Measurements from ENCODE around the gene SAPCD2. TPM values are rescaled to one million over a fixed set of nuclear protein-coding genes. Genes with fewer than 3 reads are reported as not detected.

The SAPCD2 gene
- total RNA-seq, 1 experiment from 2014 or later: 15.7 TPM

DNA sequence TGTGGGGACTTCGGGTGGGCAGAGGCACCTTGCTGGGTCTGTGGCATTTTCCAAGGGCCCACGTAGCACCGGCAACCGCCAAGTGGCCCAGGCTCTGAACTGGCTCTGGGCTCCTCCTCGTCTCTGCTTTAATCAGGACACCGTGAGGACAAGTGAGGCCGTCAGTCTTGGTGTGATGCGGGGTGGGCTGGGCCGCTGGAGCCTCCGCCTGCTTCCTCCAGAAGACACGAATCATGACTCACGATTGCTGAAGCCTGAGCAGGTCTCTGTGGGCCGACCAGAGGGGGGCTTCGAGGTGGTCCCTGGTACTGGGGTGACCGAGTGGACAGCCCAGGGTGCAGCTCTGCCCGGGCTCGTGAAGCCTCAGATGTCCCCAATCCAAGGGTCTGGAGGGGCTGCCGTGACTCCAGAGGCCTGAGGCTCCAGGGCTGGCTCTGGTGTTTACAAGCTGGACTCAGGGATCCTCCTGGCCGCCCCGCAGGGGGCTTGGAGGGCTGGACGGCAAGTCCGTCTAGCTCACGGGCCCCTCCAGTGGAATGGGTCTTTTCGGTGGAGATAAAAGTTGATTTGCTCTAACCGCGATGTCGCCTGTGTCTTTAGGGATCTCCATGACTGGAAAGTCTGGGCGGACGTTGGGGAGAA lies 38.4 kb upstream of the SAPCD2 start:
- Mint-ChIP-seq H3K9me3 (ENCODE audit: unreplicated experiment) (no peaks in the 10 kb centered on the region), H3K4me3 (ENCODE audit: unreplicated experiment) (no peak overlapping the region), H3K27ac (ENCODE audit: low read depth, unreplicated experiment) (no peak overlapping the region), H3K4me1 (ENCODE audit: insufficient read depth, unreplicated experiment) (no peaks in the 10 kb centered on the region), H3K27me3 (ENCODE audit: insufficient read depth, unreplicated experiment) (no peaks in the 10 kb centered on the region), H3K36me3 (ENCODE audit: insufficient read depth, unreplicated experiment) (peaks cover 28% of the 10 kb centered on the region)
- BruUV-seq (replicated peaks): no TSS peak
- no peak for DNase-seq (ENCODE audit: unreplicated experiment)
- intact Hi-C loops (cut with micrococcal nuclease): no loop called here
- POLR2A ChIA-PET: interaction anchor here (0.7 to 1.2 kb wide), 2 partner anchors 17 to 64 kb away, joined by 3 read pairs; no protein-coding TSS in a partner anchor
- CTCF ChIA-PET: interaction anchor here (0.7 to 0.8 kb wide), 2 partner anchors 11 to 513 kb away, joined by 3 read pairs; no protein-coding TSS in a partner anchor
- TF ChIP-seq, protein P1, sequence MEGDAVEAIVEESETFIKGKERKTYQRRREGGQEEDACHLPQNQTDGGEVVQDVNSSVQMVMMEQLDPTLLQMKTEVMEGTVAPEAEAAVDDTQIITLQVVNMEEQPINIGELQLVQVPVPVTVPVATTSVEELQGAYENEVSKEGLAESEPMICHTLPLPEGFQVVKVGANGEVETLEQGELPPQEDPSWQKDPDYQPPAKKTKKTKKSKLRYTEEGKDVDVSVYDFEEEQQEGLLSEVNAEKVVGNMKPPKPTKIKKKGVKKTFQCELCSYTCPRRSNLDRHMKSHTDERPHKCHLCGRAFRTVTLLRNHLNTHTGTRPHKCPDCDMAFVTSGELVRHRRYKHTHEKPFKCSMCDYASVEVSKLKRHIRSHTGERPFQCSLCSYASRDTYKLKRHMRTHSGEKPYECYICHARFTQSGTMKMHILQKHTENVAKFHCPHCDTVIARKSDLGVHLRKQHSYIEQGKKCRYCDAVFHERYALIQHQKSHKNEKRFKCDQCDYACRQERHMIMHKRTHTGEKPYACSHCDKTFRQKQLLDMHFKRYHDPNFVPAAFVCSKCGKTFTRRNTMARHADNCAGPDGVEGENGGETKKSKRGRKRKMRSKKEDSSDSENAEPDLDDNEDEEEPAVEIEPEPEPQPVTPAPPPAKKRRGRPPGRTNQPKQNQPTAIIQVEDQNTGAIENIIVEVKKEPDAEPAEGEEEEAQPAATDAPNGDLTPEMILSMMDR (IDR thresholded peaks at IDR 0.05; ENCODE audit: unreplicated experiment): no peak

DNA sequence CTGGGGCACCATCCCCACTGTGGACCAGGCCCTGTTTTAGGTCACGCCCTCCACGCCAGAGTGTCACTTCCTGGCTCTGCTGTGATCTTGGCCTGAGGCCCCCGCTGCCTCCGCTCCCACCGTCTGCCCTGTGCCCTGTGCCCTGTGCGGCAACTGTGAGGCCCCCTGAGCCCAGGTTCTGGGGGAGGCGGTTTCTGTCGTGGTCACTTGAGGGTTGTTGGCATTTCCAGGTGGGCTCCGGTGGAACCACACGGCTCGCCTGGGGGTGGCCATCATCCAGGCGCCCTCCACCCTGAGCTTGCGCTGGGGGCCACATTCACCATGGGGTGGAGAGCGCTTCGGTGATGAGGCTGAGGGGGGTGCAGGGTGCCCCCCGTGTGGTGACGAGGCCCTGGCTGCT lies 37.6 kb upstream of the SAPCD2 start:
- DNase-seq (ENCODE audit: unreplicated experiment): no peak
- CTCF ChIA-PET: no interaction called here
- Mint-ChIP-seq H3K4me1 (ENCODE audit: insufficient read depth, unreplicated experiment) (no peaks in the 10 kb centered on the region), H3K27ac (ENCODE audit: low read depth, unreplicated experiment) (no peak overlapping the region), H3K9me3 (ENCODE audit: unreplicated experiment) (no peaks in the 10 kb centered on the region), H3K27me3 (ENCODE audit: insufficient read depth, unreplicated experiment) (no peaks in the 10 kb centered on the region), H3K36me3 (ENCODE audit: insufficient read depth, unreplicated experiment) (peaks cover 28% of the 10 kb centered on the region), H3K4me3 (ENCODE audit: unreplicated experiment) (no peak overlapping the region)
- intact Hi-C loops (cut with micrococcal nuclease): no loop called here
- TF ChIP-seq, protein P1 (IDR thresholded peaks at IDR 0.05; ENCODE audit: unreplicated experiment): no peak
- no TSS peak for BruUV-seq (replicated peaks)
- POLR2A ChIA-PET: interaction anchor here (0.7 to 1.2 kb wide), 2 partner anchors 16 to 65 kb away, joined by 3 read pairs; no protein-coding TSS in a partner anchor

DNA sequence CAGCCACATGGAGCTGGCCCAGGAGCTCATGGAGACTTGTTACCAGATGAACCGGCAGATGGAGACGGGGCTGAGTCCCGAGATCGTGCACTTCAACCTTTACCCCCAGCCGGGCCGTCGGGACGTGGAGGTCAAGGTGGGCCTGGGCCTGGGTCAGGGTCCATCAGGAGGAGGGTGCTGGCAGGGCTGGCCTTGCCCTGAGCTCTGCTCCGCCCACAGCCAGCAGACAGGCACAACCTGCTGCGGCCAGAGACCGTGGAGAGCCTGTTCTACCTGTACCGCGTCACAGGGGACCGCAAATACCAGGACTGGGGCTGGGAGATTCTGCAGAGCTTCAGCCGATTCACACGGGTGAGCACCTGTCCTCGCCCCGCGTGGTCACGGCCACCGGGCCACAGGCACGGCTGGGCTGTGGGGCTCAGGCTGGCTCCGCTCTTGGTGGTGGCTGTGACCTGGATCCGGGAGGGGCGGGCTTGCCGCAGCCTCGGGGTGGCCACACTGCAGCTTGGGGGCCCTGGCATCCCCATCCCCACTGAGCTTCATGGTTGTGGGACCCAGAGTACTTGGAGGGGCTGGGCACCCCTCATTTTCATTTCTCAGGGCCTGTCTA lies 37.1 kb upstream of the SAPCD2 start:
- Mint-ChIP-seq H3K27ac (ENCODE audit: low read depth, unreplicated experiment) (no peak overlapping the region), H3K4me3 (ENCODE audit: unreplicated experiment) (no peak overlapping the region), H3K36me3 (ENCODE audit: insufficient read depth, unreplicated experiment) (peaks cover 28% of the 10 kb centered on the region), H3K27me3 (ENCODE audit: insufficient read depth, unreplicated experiment) (no peaks in the 10 kb centered on the region), H3K4me1 (ENCODE audit: insufficient read depth, unreplicated experiment) (no peaks in the 10 kb centered on the region), H3K9me3 (ENCODE audit: unreplicated experiment) (no peaks in the 10 kb centered on the region)
- CTCF ChIA-PET: interaction anchor here (0.6 to 1.5 kb wide), 4 partner anchors 18 to 346 kb away, joined by 3 to 6 read pairs (median 3); no protein-coding TSS in a partner anchor
- POLR2A ChIA-PET: interaction anchor here (1.0 kb wide), 1 partner anchor 21 kb away, joined by 4 read pairs; the partner anchor contains the start of gene MAN1B1
- TF ChIP-seq, protein P1 (IDR thresholded peaks at IDR 0.05; ENCODE audit: unreplicated experiment): no peak
- DNase-seq (ENCODE audit: unreplicated experiment): no peak
- intact Hi-C loops (cut with micrococcal nuclease): no loop called here
- no TSS peak for BruUV-seq (replicated peaks)

DNA sequence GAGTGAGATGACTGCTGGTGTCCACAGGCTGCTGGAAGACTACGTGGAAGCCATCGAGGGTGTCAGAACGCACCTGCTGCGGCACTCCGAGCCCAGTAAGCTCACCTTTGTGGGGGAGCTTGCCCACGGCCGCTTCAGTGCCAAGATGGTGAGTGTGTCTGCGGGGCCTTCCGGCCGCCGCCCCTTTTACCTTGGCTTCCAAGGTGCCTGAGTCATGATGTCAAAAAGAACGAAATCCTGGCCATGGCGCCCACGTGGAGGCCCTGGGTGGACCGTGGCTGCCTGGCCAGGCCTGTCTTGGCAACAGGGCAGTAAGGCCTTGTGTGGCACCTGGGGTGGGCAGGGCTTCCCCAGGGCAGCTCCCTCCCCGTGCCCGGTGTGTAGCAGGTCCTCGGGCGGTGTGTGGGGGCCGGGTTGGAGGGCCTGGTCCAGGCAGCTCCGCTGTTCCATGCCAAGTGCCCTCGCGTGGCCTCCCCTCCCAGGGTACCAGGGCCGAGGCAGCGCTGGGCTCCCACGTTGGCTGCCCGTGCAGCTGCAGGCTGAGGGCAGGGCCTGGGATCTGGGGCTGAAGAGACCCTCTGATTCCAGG lies 36.4 kb upstream of the SAPCD2 start:
- BruUV-seq (replicated peaks): no TSS peak
- no peaks in the 10 kb centered on the region for H3K4me1 Mint-ChIP-seq (ENCODE audit: insufficient read depth, unreplicated experiment)
- no peak for DNase-seq (ENCODE audit: unreplicated experiment)
- ChIA-PET CTCF (interaction anchor here (0.6 to 1.5 kb wide), 4 partner anchors 17 to 345 kb away, joined by 3 to 6 read pairs (median 3); no protein-coding TSS in a partner anchor), POLR2A (interaction anchor here (1.0 kb wide), 1 partner anchor 20 kb away, joined by 4 read pairs; the partner anchor contains the start of gene MAN1B1)
- TF ChIP-seq, protein P1 (IDR thresholded peaks at IDR 0.05; ENCODE audit: unreplicated experiment): no peak
- H3K4me3 Mint-ChIP-seq (ENCODE audit: unreplicated experiment): no peak overlapping the region
- H3K9me3 Mint-ChIP-seq (ENCODE audit: unreplicated experiment): no peaks in the 10 kb centered on the region
- no peak overlapping the region for H3K27ac Mint-ChIP-seq (ENCODE audit: low read depth, unreplicated experiment)
- H3K36me3 Mint-ChIP-seq (ENCODE audit: insufficient read depth, unreplicated experiment): peaks cover 28% of the 10 kb centered on the region
- intact Hi-C loops (cut with micrococcal nuclease): no loop called here
- no peaks in the 10 kb centered on the region for H3K27me3 Mint-ChIP-seq (ENCODE audit: insufficient read depth, unreplicated experiment)

Measured in MCF 10A (cell line).